D721Med (cell line): ENCODE results near the gene ITCH.

Experiments used
- DNase-seq: peaks from one replicate; pipeline ENCODE4 v3.0.0; 2011; ENCODE audit warnings: low spot score; ENCODE audit not compliant: insufficient read length
- FAIRE-seq: peaks from 2 replicates; lab custom pipeline; 2011; peaks lifted over from hg19 to GRCh38; lab: Jason Lieb, UNC
- TF ChIP-seq, protein P1 (sequence below): IDR thresholded peaks from 2 replicates; pipeline ENCODE4 v1.5.1; 2012; ENCODE audit warnings: mild to moderate bottlenecking, control low read depth; ENCODE audit not compliant: insufficient read depth; ENCODE audit errors: missing control alignments

The ITCH gene

DNA sequence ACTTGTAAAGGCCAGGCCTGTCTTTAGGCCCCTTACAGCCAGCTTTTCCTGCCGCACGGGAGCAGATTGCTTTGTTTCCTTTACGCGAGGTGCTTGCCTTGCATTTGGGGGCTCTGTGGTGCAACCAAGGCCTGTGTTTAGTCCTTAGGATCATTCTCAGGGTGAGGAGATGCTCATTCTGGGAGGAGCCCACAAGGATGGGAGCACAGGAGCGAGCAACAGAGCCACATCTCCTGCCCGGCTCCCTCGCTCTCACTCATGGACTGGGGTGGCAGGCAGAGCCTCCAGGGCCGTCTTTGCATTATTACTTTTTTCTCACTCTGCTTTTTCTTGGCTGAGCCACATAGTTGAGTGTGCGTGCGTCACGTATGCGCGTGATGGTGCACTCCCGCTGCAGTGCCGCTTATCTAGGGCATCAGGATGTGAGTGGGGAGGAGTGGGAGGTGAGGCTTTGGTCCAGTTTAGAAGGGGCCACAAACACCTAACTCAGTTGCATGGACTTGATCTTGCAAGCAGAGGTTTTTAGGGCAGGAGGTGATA, 172.3 kb downstream of the ITCH start:
- no peak for FAIRE-seq
- no peak for DNase-seq
- TF ChIP-seq, protein P1, sequence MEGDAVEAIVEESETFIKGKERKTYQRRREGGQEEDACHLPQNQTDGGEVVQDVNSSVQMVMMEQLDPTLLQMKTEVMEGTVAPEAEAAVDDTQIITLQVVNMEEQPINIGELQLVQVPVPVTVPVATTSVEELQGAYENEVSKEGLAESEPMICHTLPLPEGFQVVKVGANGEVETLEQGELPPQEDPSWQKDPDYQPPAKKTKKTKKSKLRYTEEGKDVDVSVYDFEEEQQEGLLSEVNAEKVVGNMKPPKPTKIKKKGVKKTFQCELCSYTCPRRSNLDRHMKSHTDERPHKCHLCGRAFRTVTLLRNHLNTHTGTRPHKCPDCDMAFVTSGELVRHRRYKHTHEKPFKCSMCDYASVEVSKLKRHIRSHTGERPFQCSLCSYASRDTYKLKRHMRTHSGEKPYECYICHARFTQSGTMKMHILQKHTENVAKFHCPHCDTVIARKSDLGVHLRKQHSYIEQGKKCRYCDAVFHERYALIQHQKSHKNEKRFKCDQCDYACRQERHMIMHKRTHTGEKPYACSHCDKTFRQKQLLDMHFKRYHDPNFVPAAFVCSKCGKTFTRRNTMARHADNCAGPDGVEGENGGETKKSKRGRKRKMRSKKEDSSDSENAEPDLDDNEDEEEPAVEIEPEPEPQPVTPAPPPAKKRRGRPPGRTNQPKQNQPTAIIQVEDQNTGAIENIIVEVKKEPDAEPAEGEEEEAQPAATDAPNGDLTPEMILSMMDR, result no peak

DNA sequence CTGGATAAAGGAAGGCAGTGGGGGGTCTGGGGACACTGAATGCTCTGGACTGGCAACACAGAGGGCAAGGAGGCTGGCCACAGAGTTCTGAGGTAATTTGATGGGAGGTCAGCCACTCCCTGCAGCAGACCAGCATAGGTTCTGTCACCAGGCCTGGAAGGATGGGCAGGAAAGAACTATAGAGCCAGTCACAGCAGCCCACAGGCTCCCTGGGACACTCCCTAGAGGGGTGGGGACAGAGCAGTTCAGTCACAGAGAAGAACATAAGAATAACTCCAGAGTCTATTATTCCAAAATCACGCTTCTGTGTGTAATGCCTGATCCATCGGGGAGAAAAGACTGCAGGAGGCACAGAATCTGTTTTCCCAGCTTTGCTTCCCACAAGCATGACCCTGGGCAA, 172.8 kb downstream of the ITCH start:
- DNase-seq, result no peak
- FAIRE-seq, result no peak
- TF ChIP-seq, protein P1, result no peak

DNA sequence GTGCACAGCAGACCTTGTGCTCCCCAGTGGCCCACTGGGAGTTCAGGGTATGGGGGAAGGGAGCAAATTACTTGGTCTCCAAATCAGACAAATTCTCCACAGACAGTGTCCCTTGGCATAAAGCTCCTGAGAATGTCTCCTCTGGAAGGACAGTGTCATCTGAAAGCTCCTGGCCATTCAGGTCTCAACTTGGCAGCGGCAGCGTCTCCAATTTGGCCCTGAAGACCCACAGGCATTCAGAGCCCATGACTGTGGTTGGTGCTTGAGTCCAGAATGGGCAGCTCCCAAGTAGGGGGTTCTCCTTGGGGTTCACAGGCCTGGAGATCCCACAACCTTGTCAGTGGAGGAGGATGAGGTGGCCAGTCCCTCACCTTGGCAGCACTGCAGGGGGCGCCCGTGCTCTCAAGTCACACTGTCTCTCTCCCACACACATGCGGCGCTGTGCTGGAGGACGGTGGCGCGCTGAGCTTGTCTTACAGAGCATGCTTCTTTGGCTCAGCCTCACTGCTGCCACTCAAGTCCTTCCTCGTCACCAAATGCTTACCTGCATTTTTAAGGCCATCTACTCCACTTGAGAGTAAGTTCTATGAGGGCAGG, 173.8 kb downstream of the ITCH start:
- TF ChIP-seq, protein P1, result peak; percentile 68
- FAIRE-seq, result no peak
- DNase-seq, result no peak

- no peak for FAIRE-seq
- no peak for DNase-seq
- TF ChIP-seq, protein P1, result no peak
These were observed 174.6 kb downstream of the ITCH start for GRCh38 chr20:34537651-34538050.

- TF ChIP-seq, protein P1, result peak; percentile 64
- FAIRE-seq (no peak), DNase-seq (no peak)
These were observed 175.6 kb downstream of the ITCH start for GRCh38 chr20:34538671-34539123.

DNA sequence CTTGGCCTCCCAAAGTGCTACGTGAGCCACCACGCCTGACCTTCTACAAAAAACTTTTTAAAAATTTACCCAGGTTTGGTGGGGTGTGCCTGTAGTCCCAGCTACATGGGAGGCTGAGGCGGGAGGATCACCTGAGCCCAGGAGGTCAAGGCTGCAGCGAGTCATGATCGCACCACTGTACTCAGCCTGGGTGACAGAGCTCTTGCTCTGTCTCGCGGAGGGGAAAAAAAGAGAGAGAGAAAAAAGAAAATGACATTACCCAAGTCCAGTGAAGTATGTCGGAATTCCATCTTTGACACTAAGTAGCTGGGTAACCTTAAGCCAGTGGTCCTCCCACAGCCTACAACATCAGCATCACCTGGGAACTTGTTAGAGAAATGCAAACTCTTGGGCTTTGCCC, 176.7 kb downstream of the ITCH start:
- FAIRE-seq (no peak), DNase-seq (no peak)
- TF ChIP-seq, protein P1, result no peak

DNA sequence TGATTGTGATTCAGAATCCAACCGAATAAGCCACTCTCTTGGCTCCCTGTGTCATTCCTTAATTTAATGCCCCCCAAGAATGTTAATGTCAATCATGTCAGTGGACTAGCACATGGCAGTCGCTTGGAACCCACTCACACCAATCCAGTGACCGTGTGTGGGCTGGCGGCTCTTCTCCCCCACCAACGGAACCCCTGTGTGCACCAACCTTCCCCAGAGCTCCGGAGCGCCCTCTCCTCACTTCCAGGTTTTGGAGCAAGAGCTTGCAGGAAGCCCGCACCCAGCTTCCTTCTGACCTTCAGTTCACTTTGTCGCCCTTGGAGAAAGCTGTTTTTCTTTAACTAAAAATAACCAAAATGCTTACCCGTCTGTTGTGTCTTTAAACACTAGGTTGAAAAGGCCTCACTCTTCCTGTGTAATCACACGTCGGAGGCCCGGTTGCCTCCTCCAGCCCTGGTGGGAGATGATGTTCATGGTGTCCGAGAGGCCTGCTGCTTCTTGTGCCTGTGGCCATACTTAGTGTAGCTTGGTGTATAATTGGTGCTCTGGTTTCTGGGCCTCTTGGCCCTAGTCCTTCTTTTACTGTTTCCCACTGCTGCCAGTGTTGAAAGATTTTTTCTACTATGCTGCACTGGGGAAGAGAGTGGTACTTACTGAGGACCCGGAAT, 177.7 kb downstream of the ITCH start:
- TF ChIP-seq, protein P1, result no peak
- FAIRE-seq (no peak), DNase-seq (no peak)
